PC-9 (cell line): ENCODE measurements around the gene LMLN. TPM values are rescaled to one million over a fixed set of nuclear protein-coding genes. Genes with fewer than 3 reads are reported as not detected.

Experiments used
- BruUV-seq: library from RNA; stranded (reverse); fragments of 400-500 nt; replicated peaks from 2 replicates; lab custom pipeline; 2021; lab: Mats Ljungman, UMichigan
- CTCF ChIA-PET: fragments of 300-600 bp; sonication (Branson Sonifier 250); formaldehyde crosslinking; loops from one replicate; lab custom pipeline; 2022; ENCODE audit warnings: antibody characterized with exemption; lab: Charles Lee
- POLR2A ChIA-PET: fragments of 300-600 bp; sonication (Branson Sonifier 250); formaldehyde crosslinking; loops from one replicate; lab custom pipeline; 2022; ENCODE audit warnings: antibody characterized with exemption; ENCODE audit not compliant: unreplicated experiment; lab: Charles Lee
- DNase-seq, 2 experiments: peaks; one replicate each; pipeline versions ENCODE4 v3.0.0 to v3.0.0-alpha.2; 2015 to 2022; ENCODE audit warnings: mixed read lengths in 1 of 2
- H2AFZ ChIP-seq: fragments of 200-600 bp; sonication (generic); 2 replicates; pipeline ENCODE4 v1.8.1; 2017; ENCODE audit warnings: antibody characterized with exemption
- H3F3A ChIP-seq: fragments of 200-600 bp; sonication (generic); 2 replicates; pipeline ENCODE4 v1.8.1; 2017; ENCODE audit warnings: antibody characterized with exemption, mild to moderate bottlenecking, low read depth; ENCODE audit not compliant: insufficient read depth
- H3K27ac ChIP-seq: fragments of 200-600 bp; sonication (generic); 2 replicates; pipeline ENCODE4 v1.6.1; 2016; ENCODE audit warnings: mixed run types
- H3K27me3 ChIP-seq: fragments of 200-600 bp; sonication (generic); 2 replicates; pipeline ENCODE4 v1.6.1; 2016; ENCODE audit warnings: low read depth, mixed run types; ENCODE audit not compliant: insufficient read depth
- H3K36me3 ChIP-seq: fragments of 200-600 bp; sonication (generic); 2 replicates; pipeline ENCODE4 v1.6.1; 2016; ENCODE audit warnings: low read depth, mixed run types
- H3K4me1 ChIP-seq: fragments of 200-600 bp; sonication (generic); replicated peaks from 2 replicates; pipeline ENCODE4 v1.6.1; 2016; ENCODE audit warnings: mixed run types; ENCODE audit not compliant: insufficient read depth
- H3K4me2 ChIP-seq: fragments of 200-600 bp; sonication (generic); 2 replicates; pipeline ENCODE4 v1.6.1; 2017; ENCODE audit warnings: mixed run types
- H3K4me3 ChIP-seq: fragments of 200-600 bp; sonication (generic); 2 replicates; pipeline ENCODE4 v1.6.1; 2016; ENCODE audit warnings: mixed run types
- H3K79me2 ChIP-seq: fragments of 200-600 bp; sonication (generic); 2 replicates; pipeline ENCODE4 v1.6.1; 2017; ENCODE audit warnings: low read depth, mixed run types
- H3K9me2 ChIP-seq: fragments of 200-600 bp; sonication (generic); 2 replicates; pipeline ENCODE4 v1.8.1; 2017; ENCODE audit warnings: mild to moderate bottlenecking; ENCODE audit not compliant: insufficient read depth
- H3K9me3 ChIP-seq: fragments of 200-600 bp; sonication (generic); 2 replicates; pipeline ENCODE4 v1.8.1; 2016; ENCODE audit warnings: low read depth; ENCODE audit not compliant: insufficient read depth
- H4K20me1 ChIP-seq: fragments of 200-600 bp; sonication (generic); 2 replicates; pipeline ENCODE4 v1.8.1; 2017; ENCODE audit not compliant: insufficient read depth
- CTCF ChIP-seq: fragments of 200-600 bp; sonication (generic); conservative IDR thresholded peaks from 2 replicates; pipeline ENCODE4 v1.6.1; 2017; ENCODE audit warnings: mixed run types, antibody characterized with exemption, mild to moderate bottlenecking, moderate library complexity
- EZH2 ChIP-seq: fragments of 200-600 bp; sonication (generic); IDR thresholded peaks from 2 replicates; pipeline ENCODE4 v1.8.0; 2017; ENCODE audit warnings: antibody characterized with exemption, low read depth
- intact Hi-C: fragments of 100-400 bp; cut with micrococcal nuclease; formaldehyde crosslinking; loops from one replicate; pipeline ENCODE4 v1.10.0; 2022; ENCODE audit not compliant: unreplicated experiment
- total RNA-seq: library from RNA; stranded (reverse); gene quantifications from 2 replicates; pipeline ENCODE4 v1.2.3, GENCODE V29; 2021

LMLN gene
- total RNA-seq, 1 experiment from 2014 or later: 21.1 TPM

DNA sequence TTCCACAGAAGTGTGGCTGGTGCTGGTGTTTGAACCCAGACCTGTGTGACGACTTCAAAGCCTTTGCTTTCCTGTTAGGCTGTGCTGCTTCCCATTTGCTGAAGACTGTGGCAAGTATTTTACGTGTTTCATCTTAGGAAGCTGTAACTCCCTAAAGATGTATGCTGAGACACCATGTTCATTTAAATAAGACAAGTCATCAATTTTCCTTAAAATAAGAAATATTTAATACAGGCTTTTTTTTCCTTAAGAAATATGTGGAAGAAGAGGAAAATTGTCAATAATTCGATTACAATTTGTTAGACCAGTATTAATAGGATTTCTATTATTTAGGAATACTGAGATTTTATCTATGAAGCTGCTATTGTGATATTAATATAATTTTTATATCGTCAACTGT lies 58.4 kb downstream of the LMLN start:
- H4K20me1 ChIP-seq: no peaks in the 10 kb centered on the region
- no peaks in the 10 kb centered on the region for H3K9me3 ChIP-seq
- H3F3A ChIP-seq: no peaks in the 10 kb centered on the region
- no peak overlapping the region for H3K27ac ChIP-seq
- BruUV-seq: no TSS peak
- no peak for TF ChIP-seq EZH2
- TF ChIP-seq CTCF: no peak
- no peak overlapping the region for H2AFZ ChIP-seq
- no peaks in the 10 kb centered on the region; the same call in 1 of the 2 replicates for H3K36me3 ChIP-seq
- POLR2A ChIA-PET: no interaction called here
- CTCF ChIA-PET: no interaction called here
- H3K27me3 ChIP-seq: no peaks in the 10 kb centered on the region
- H3K79me2 ChIP-seq: no peaks in the 10 kb centered on the region
- no peak overlapping the region for H3K4me2 ChIP-seq
- DNase-seq: no peak
- no peaks in the 10 kb centered on the region for H3K9me2 ChIP-seq
- H3K4me1 ChIP-seq: no peaks in the 10 kb centered on the region
- H3K4me3 ChIP-seq: no peak overlapping the region
- intact Hi-C loops: loop anchor here (5.0 kb wide), 1 partner anchor 54 kb away; no protein-coding TSS in a partner anchor

DNA sequence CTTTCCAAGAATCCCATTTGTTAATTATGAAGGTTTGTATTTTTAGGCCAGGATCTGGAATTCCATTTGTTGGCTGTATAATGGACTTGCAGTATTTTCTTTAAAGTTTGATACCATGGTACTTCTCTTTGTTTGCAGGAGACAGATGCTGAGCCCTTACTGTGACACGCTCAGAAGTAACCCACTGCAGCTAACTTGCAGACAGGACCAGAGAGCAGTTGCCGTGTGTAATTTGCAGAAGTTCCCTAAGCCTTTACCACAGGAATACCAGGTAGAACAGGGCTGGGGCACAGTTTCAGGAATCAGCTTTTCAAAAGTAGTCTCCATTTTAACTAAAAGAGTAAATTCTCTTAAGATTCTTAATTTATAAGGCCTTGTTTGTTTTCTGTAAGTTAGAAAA lies 59.1 kb downstream of the LMLN start:
- Histone ChIP-seq H4K20me1 (no peaks in the 10 kb centered on the region), H3K27me3 (no peaks in the 10 kb centered on the region), H3F3A (no peaks in the 10 kb centered on the region), H3K4me1 (no peaks in the 10 kb centered on the region), H2AFZ (no peak overlapping the region), H3K9me3 (no peaks in the 10 kb centered on the region), H3K9me2 (no peaks in the 10 kb centered on the region), H3K4me3 (no peak overlapping the region), H3K27ac (no peak overlapping the region), H3K79me2 (no peaks in the 10 kb centered on the region), H3K4me2 (no peak overlapping the region), H3K36me3 (no peaks in the 10 kb centered on the region; the same call in 1 of the 2 replicates)
- ChIA-PET CTCF (no interaction called here), POLR2A (no interaction called here)
- no peak for DNase-seq
- TF ChIP-seq CTCF (no peak), EZH2 (no peak)
- no TSS peak for BruUV-seq
- intact Hi-C loops: loop anchor here (5.0 kb wide), 1 partner anchor 53 kb away; no protein-coding TSS in a partner anchor

DNA sequence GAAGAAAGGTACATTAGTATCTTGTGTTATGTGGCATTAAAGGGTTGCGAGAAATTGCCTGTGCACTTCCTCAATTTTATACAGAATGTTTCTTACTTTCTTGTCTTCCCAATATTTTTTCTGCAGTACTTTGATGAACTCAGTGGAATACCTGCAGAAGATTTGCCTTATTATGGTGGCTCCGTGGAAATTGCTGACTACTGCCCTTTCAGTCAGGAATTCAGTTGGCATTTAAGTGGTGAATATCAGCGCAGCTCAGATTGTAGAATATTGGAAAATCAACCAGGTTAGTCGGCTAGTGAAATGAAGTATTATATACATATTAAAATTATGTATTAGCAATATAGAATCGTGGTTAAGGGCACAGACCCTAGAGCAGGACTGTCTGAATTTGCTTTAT lies 61.3 kb downstream of the LMLN start:
- no TSS peak for BruUV-seq
- H3K4me1 ChIP-seq: no peaks in the 10 kb centered on the region
- H3K4me2 ChIP-seq: no peak overlapping the region
- DNase-seq: no peak
- no peak overlapping the region for H3K4me3 ChIP-seq
- no peaks in the 10 kb centered on the region for H3K9me3 ChIP-seq
- H3F3A ChIP-seq: no peaks in the 10 kb centered on the region
- POLR2A ChIA-PET: no interaction called here
- TF ChIP-seq CTCF (no peak), EZH2 (no peak)
- no peaks in the 10 kb centered on the region for H3K79me2 ChIP-seq
- no peak overlapping the region for H3K27ac ChIP-seq
- H4K20me1 ChIP-seq: no peaks in the 10 kb centered on the region
- H3K36me3 ChIP-seq: no peaks in the 10 kb centered on the region; the same call in 1 of the 2 replicates
- H2AFZ ChIP-seq: no peak overlapping the region
- H3K9me2 ChIP-seq: no peaks in the 10 kb centered on the region
- intact Hi-C loops: no loop called here
- CTCF ChIA-PET: no interaction called here
- H3K27me3 ChIP-seq: no peaks in the 10 kb centered on the region
